GM18511 (cell line): ENCODE results near the gene ACSL1.

Source experiments
- ATAC-seq: cut with Tn5 transposase; IDR thresholded peaks from one replicate; pipeline ENCODE4 v1.9.1; 2021; ENCODE audit warnings: mild to moderate bottlenecking, moderate library complexity; ENCODE audit not compliant: unreplicated experiment

Gene ACSL1

DNA sequence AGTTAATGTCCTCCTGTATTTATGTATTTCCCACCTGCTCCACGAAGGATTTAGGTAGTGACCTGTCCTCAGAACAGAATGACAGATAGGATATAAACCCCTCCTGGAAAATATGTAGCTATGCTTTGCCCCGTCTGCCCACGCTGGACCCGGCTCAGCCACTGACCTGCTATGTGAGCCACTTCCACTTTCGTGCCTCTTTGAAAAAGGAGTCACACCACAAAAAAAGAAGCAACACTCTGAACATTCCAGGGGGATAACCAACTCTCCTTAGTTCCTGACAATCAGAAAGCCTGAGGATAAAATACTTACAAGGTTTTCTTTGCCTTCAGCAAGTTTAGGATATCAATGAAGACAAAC lies 11.1 kb downstream of the ACSL1 start:
- no peak for ATAC-seq

- ATAC-seq = no peak
Observed at GRCh38 chr4:184812651-184813181, 13.1 kb downstream of the ACSL1 start.

GRCh38 chr4:184812199-184812542 lies 13.6 kb downstream of the ACSL1 start:
- no peak for ATAC-seq

DNA sequence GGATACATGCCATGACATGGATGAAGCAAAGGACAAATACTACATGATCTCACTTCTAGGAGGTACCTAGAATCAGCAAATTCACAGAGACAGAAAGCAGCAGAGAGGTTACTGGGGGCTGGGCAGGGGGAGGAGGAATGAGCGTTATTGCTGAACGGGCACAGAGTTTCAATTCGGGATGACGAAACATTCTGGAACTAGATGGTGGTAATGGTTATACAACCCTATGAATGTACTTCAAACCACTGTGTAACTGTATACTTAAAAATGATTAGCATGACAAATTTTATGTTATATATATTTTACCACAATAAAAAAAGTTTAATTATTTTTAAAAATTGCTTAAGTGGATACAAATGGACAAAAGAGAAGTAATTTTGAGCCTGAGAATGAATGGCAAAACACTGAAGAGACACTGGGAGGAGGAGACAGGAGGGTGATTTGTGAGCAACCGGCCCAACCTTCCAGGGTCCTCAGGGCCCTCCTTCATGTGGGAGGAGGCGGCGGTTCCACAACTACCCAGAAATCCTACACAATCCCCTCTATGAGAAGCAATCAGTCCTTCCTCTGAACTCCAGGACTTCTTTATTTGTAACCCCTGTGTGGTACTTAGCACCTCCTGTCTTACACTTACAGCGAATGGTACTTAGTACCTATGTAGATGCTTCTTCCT lies 14.1 kb downstream of the ACSL1 start:
- no peak for ATAC-seq

GRCh38 chr4:184810720-184811119 lies 15.0 kb downstream of the ACSL1 start:
- ATAC-seq = no peak

DNA sequence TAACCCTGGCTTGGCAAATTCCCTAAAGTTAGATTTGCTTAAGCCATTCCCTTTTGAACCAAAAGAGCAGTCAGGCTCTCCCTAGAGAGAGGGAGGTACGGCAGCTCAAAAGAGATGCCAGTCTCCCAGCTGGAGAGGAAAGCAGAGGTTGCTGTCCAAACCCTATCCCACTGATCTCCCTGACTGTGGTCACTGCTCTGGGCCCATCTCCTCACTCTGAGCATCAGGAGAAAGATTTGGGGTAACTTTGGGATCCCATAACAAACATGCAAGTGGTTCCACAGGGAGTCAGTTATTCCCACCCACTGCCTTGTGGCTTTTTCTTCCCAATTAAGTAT lies 17.1 kb downstream of the ACSL1 start:
- ATAC-seq = no peak

GRCh38 chr4:184807797-184808712 lies 17.7 kb downstream of the ACSL1 start:
- ATAC-seq = no peak

GRCh38 chr4:184807256-184807655 lies 18.5 kb downstream of the ACSL1 start:
- no peak for ATAC-seq

GRCh38 chr4:184806711-184807110 lies 19.1 kb downstream of the ACSL1 start:
- ATAC-seq = no peak

DNA sequence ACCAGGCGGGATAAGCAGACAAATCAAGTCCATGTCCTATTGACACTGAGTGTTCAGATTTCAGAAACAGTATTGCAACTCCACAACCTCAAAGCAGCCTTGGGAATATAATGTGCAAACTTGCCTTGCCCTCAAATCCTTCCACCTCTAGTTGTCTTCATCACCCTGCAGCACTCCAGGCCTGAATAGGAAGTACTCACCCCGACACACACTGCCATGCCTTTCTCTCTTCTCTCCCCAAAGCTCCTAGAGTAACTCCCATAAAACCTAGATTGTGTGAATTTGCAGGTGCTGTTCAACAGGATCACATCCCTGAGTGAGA lies 19.6 kb downstream of the ACSL1 start:
- no peak for ATAC-seq

DNA sequence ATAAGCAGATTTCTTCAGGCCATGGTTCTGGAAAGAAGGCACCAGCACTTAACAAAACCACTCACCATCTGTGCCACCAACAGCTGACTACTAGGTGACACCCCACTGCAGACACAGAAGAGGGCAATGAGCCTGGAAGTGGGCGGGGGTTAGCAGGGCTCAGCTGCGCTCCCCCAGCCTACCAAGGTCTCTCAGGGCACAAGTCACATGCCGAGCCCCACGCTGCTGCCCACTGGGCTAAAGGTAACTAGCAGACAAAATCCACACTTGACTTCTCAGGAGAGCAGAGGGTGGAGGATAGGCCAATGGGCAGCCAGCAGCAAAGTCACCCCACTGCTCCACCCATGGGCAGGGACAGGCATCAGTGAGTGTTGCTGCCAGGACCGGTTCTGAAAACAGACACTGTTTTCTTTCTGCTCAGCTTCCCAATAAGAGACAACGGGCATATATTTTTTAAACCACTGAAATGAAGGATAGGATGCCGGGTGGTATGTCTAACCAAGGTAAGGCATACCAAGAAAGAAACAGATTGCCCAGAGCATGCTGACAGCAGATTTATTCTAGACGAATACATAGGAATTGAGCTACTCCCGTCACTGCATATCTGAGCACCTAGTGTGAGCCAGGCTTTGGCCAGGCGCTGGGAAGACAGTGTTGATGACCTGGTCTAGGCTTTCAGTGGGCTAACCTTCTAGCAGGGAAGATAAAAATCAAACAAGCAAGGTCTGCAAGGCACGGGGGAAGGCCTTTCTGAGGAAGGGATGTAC lies 20.1 kb downstream of the ACSL1 start:
- ATAC-seq = peak; percentile 95

DNA sequence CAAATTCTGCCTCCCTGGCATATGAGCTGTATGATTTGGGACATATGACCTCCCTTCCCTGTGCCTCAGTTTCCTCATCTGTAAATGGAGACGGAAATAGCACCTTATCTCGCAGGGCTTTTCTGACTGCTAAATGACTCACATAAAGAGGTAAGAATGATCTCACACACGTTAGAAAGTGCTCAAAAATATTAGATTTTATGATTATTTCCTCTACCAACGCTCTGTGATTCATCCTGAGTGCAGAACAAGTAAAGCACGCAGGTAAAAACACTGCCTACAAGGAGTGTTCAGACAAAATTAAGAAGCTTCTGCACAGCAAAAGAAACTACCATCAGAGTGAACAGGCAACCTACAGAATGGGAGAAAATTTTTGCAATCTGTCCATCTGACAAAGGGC lies 21.1 kb downstream of the ACSL1 start:
- no peak for ATAC-seq

DNA sequence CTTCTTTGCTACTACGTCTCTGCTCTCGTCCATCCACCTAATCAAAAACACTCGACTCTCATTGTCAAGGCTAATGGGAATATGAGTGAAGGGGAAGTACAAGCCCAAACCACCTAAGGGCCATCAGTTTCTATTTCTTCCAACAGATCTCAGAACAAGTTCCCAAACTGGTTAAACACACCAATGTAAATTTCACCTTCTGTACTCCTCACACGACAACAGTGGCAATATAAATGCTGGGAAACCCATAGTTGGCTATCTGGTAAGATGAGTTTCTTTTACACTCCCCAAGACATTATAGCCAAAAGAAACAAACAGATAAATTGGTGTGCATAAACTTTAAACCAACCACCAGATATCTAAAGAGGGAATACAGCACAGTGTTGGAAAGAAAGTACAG lies 21.9 kb downstream of the ACSL1 start:
- ATAC-seq = no peak

DNA sequence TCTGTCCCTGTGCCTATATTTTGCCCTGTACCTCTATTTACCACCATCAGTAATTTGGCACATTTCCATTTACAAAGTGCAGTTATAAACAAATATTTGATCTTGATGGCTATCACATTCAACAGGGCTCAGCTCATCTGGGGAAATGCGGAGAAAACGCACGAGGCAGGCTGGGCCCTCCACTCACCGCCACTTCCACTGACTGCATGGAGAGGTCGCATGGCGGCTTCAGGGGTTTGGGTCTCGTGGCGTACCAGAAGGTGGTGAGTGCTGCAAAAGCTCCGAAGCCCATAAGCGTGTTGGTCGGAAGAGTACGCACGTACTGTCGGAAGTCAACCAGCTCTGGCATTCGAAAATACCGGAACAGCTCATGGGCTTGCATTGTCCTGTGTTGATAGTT lies 22.6 kb downstream of the ACSL1 start:
- no peak for ATAC-seq

DNA sequence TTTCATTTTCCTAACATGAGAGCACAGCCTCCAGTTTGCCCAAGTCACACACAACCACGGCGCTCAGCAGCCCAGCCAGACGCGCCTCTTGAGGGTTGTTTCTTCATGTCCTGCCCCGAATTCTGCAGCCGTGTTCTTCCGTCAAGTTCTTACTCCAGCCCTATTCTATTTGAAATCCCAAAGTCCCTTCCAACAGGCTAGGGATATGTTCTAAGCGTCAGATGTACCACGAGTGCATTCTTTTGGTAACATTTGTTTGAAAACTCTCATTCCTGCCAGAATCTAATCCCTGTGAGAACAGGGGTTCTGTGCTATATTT lies 23.1 kb downstream of the ACSL1 start:
- no peak for ATAC-seq

GRCh38 chr4:184801781-184802696 lies 23.7 kb downstream of the ACSL1 start:
- no peak for ATAC-seq

- no peak for ATAC-seq
Observed at GRCh38 chr4:184798504-184798903, 27.3 kb downstream of the ACSL1 start.

DNA sequence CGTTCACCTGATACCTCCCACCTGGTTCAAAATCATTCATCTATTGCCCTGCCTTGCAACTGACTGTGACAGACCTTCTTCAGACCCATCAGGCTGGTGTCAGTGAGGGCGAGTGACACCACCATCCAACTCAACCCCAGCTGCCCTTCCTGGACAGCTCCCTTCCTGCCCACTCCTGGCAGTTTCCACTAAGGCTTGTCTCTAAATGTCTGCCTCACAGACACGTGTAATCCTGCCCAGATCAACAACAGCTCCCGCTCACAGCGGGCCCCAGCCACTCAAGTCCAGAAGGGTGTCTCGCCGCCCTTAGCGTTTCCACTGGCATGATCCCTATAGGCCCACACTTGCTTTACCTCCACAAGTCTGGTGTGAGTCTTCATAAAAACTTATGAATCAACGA lies 28.9 kb downstream of the ACSL1 start:
- ATAC-seq = no peak

- no peak for ATAC-seq
Observed at GRCh38 chr4:184795214-184795844, 30.4 kb downstream of the ACSL1 start.

DNA sequence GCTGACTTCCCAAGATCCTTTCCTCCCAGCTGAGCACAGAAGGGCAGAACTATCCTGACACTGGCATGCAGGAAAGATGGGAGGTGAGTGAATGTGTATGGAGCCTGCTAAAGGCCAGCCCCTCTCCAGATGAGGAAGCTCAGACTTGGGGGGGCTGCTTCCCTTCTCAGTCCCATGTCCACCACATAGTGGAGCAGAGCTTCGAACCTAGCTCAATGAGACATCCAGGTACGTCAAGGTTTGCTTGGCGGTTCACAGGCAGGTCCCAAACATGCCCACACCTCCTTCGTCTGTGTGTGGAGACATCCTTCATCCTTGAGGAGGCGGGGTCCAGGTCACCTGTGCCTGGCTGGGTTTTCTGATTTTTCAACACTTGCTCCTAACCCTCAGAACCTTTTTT lies 31.3 kb downstream of the ACSL1 start:
- ATAC-seq = no peak
